HK-2 (cell line): ENCODE results near the gene ENSA.
"Not testable (repeated sequence)": the region's sequence is repeated elsewhere in the genome, so short reads cannot be mapped to it uniquely, and the experiment has no call there.

Source experiments
- DNase-seq: peaks from one replicate; pipeline ENCODE4 v3.0.0-alpha.2; 2018; ENCODE audit not compliant: unreplicated experiment

Gene ENSA

GRCh38 chr1:150621497-150622302, 7.7 kb downstream of the ENSA start:
- DNase-seq, result no peak

GRCh38 chr1:150620919-150621318, 8.5 kb downstream of the ENSA start:
- DNase-seq, result no peak

- DNase-seq, result no peak
These were observed 9.6 kb downstream of the ENSA start for GRCh38 chr1:150619576-150620509.

GRCh38 chr1:150615346-150616201, 13.8 kb downstream of the ENSA start:
- no peak for DNase-seq

- no peak for DNase-seq
These were observed 16.1 kb downstream of the ENSA start for GRCh38 chr1:150613061-150613920.

- no peak for DNase-seq
These were observed 17.4 kb downstream of the ENSA start for GRCh38 chr1:150612014-150612345.

- no peak for DNase-seq
These were observed 18.8 kb downstream of the ENSA start for GRCh38 chr1:150610576-150610975.

- DNase-seq, result no peak
These were observed 19.7 kb downstream of the ENSA start for GRCh38 chr1:150609732-150610131.

GRCh38 chr1:150606463-150607142, 22.8 kb downstream of the ENSA start:
- DNase-seq, result no peak

- DNase-seq, result not testable (repeated sequence)
These were observed 24.0 kb downstream of the ENSA start for GRCh38 chr1:150605451-150605731.

- DNase-seq, result no peak
These were observed 25.2 kb downstream of the ENSA start for GRCh38 chr1:150604226-150604588.

GRCh38 chr1:150603711-150604110, 25.7 kb downstream of the ENSA start:
- no peak for DNase-seq

- DNase-seq, result not testable (repeated sequence)
These were observed 27.0 kb downstream of the ENSA start for GRCh38 chr1:150602372-150602771.

- no peak for DNase-seq
These were observed 27.9 kb downstream of the ENSA start for GRCh38 chr1:150601540-150601939.

- DNase-seq, result not testable (repeated sequence)
These were observed 31.1 kb downstream of the ENSA start for GRCh38 chr1:150598346-150598745.

GRCh38 chr1:150596976-150597375, 32.4 kb downstream of the ENSA start:
- DNase-seq, result no peak

- no peak for DNase-seq
These were observed 33.1 kb downstream of the ENSA start for GRCh38 chr1:150596095-150596892.

GRCh38 chr1:150582371-150582770, 47.0 kb downstream of the ENSA start:
- DNase-seq, result no peak

- not testable (repeated sequence) for DNase-seq
These were observed 47.5 kb downstream of the ENSA start for GRCh38 chr1:150581962-150582361.

GRCh38 chr1:150581437-150581836, 48.0 kb downstream of the ENSA start:
- not testable (repeated sequence) for DNase-seq
